Measurements from ENCODE around the gene PHTF2. TPM values are rescaled to one million over a fixed set of nuclear protein-coding genes. Genes with fewer than 3 reads are reported as not detected.

PHTF2 gene
- total and polyA plus RNA-seq, 10 of the 15 experiments (the other 5 are each of a cell fraction or from before 2014, with no cell fraction given) = 12.9 to 41.8 (median 27.0) TPM

- intact Hi-C loops (cut with micrococcal nuclease; ENCODE audit: unreplicated experiment) (no loop called here), in situ Hi-C loops (cut with MboI) (no loop called here)
- no peak overlapping the region for H3K4me3 ChIP-seq
- SMC1A ChIA-PET (ENCODE audit: uncharacterized antibody, unreplicated experiment) = no interaction called here
- H3K4me2 ChIP-seq (ENCODE audit: control insufficient read depth, insufficient read depth) = no peak overlapping the region
- ATAC-seq = peak; percentile 63
- no peak overlapping the region for H3K27ac ChIP-seq (ENCODE audit: control insufficient read depth, insufficient read depth)
- H3K36me3 ChIP-seq (ENCODE audit: control insufficient read depth in 2 of 2, insufficient read depth in 2 of 2, low read length in 1 of 2) = no peaks in the 10 kb centered on the region
- H4K20me1 ChIP-seq (ENCODE audit: control insufficient read depth, insufficient read depth) = no peaks in the 10 kb centered on the region
- POLR2A ChIA-PET = no interaction called here
- no peak overlapping the region for H3K9ac ChIP-seq (ENCODE audit: control insufficient read depth, insufficient read depth, low read length)
- H3K27me3 ChIP-seq (replicated peaks in 1 of 2; ENCODE audit: control insufficient read depth in 2 of 2, insufficient read depth in 2 of 2, low read length in 1 of 2) = no peaks in the 10 kb centered on the region; a peak in 1 of 4 replicates
- RAD21 ChIA-PET (ENCODE audit: unreplicated experiment) = no interaction called here
- no peaks in the 10 kb centered on the region for H3K4me1 ChIP-seq (ENCODE audit: control insufficient read depth, insufficient read depth, low read length)
- CTCF ChIA-PET = interaction anchor here (1.0 kb wide), 1 partner anchor 10 kb away, joined by 3 read pairs; no protein-coding TSS in a partner anchor
- no peak for FAIRE-seq
- H3K9me3 ChIP-seq (replicated peaks; ENCODE audit: control insufficient read depth, insufficient read depth, low read length) = no peaks in the 10 kb centered on the region
- no TSS peak for BruUV-seq (replicated peaks)
- no peaks in the 10 kb centered on the region for H3K79me2 ChIP-seq (ENCODE audit: control insufficient read depth, insufficient read depth, low read length)
- H2AFZ ChIP-seq (ENCODE audit: control insufficient read depth, low read depth, low read length) = no peak overlapping the region
- TF ChIP-seq ETV6 (conservative IDR thresholded peaks at IDR 0.05 in 1 of 2, IDR thresholded peaks at IDR 0.05 in 1 of 2; ENCODE audit: borderline replicate concordance in 1 of 2, low read depth in 1 of 2) (no peak), RCOR1 (conservative IDR thresholded peaks at IDR 0.05; ENCODE audit: low read depth, low read length) (no peak), NBN (IDR thresholded peaks at IDR 0.05) (no peak), POLR2A (IDR thresholded peaks at IDR 0.05; ENCODE audit: low read depth, low read length) (no peak), PAX8 (IDR thresholded peaks at IDR 0.05) (no peak), ZBTB11 (CRISPR knock-in tag; IDR thresholded peaks at IDR 0.05) (no peak), PAX5 (IDR thresholded peaks at IDR 0.05; ENCODE audit: borderline replicate concordance, low read depth, low read length) (no peak), NR2C1 (IDR thresholded peaks at IDR 0.05) (no peak), IRF4 (IDR thresholded peaks at IDR 0.05; ENCODE audit: low read depth, low read length) (no peak), SUZ12 (IDR thresholded peaks at IDR 0.05; ENCODE audit: unreplicated experiment) (no peak), TCF12 (IDR thresholded peaks at IDR 0.05; ENCODE audit: low read depth, low read length) (no peak), RUNX3 (IDR thresholded peaks at IDR 0.05; ENCODE audit: low read length) (no peak), ATF3 (IDR thresholded peaks at IDR 0.05; ENCODE audit: borderline replicate concordance, extremely low read depth, low read depth, low read length) (no peak)
- TF ChIP-seq, protein P1, sequence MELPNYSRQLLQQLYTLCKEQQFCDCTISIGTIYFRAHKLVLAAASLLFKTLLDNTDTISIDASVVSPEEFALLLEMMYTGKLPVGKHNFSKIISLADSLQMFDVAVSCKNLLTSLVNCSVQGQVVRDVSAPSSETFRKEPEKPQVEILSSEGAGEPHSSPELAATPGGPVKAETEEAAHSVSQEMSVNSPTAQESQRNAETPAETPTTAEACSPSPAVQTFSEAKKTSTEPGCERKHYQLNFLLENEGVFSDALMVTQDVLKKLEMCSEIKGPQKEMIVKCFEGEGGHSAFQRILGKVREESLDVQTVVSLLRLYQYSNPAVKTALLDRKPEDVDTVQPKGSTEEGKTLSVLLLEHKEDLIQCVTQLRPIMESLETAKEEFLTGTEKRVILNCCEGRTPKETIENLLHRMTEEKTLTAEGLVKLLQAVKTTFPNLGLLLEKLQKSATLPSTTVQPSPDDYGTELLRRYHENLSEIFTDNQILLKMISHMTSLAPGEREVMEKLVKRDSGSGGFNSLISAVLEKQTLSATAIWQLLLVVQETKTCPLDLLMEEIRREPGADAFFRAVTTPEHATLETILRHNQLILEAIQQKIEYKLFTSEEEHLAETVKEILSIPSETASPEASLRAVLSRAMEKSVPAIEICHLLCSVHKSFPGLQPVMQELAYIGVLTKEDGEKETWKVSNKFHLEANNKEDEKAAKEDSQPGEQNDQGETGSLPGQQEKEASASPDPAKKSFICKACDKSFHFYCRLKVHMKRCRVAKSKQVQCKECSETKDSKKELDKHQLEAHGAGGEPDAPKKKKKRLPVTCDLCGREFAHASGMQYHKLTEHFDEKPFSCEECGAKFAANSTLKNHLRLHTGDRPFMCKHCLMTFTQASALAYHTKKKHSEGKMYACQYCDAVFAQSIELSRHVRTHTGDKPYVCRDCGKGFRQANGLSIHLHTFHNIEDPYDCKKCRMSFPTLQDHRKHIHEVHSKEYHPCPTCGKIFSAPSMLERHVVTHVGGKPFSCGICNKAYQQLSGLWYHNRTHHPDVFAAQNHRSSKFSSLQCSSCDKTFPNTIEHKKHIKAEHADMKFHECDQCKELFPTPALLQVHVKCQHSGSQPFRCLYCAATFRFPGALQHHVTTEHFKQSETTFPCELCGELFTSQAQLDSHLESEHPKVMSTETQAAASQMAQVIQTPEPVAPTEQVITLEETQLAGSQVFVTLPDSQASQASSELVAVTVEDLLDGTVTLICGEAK (IDR thresholded peaks at IDR 0.05; ENCODE audit: borderline replicate concordance) = no peak
- 4% methylated on average over 5 of the region's 5 CpGs for WGBS (ENCODE audit: insufficient coverage, insufficient replicate concordance, low lambda C conversion rate, missing lambda C conversion rate)
- DNase-seq (ENCODE audit: low read depth, low spot score) = no peak
Measured at GRCh38 chr7:77982926-77983550, 184.5 kb downstream of the PHTF2 start.
